MCF 10A (cell line): ENCODE results near the gene PXMP2. TPM values are rescaled to one million over a fixed set of nuclear protein-coding genes. Genes with fewer than 3 reads are reported as not detected.

Experiments
- BruUV-seq: library from RNA; stranded (reverse); fragments of 400-500 nt; replicated peaks from 2 replicates; lab custom pipeline; 2021; lab: Mats Ljungman, UMichigan
- CTCF ChIA-PET: fragments of 300-600 bp; sonication (Branson Sonifier 250); formaldehyde crosslinking; extraction: SDS; loops from one replicate; lab custom pipeline; 2021; ENCODE audit warnings: antibody characterized with exemption, inconsistent platforms; lab: Yijun Ruan, JAX
- POLR2A ChIA-PET: fragments of 300-600, 350-650 bp; sonication (Branson Sonifier 250); formaldehyde crosslinking; extraction: SDS; loops from one replicate; lab custom pipeline; 2020; ENCODE audit warnings: antibody characterized with exemption, inconsistent platforms; lab: Yijun Ruan, JAX
- DNase-seq: peaks from one replicate; pipeline ENCODE4 v3.0.0-alpha.2; 2018; ENCODE audit not compliant: unreplicated experiment
- H3K27ac Mint-ChIP-seq: one replicate; pipeline ENCODE4 v1.8.0; 2022; ENCODE audit warnings: mild to moderate bottlenecking, low read depth, mixed read lengths; ENCODE audit not compliant: unreplicated experiment
- H3K27me3 Mint-ChIP-seq: one replicate; pipeline ENCODE4 v1.8.0; 2022; ENCODE audit warnings: mixed read lengths; ENCODE audit not compliant: insufficient read depth, unreplicated experiment
- H3K36me3 Mint-ChIP-seq: one replicate; pipeline ENCODE4 v1.8.0; 2022; ENCODE audit warnings: mild to moderate bottlenecking, moderate library complexity, mixed read lengths; ENCODE audit not compliant: insufficient read depth, unreplicated experiment
- H3K4me1 Mint-ChIP-seq: one replicate; pipeline ENCODE4 v1.8.0; 2022; ENCODE audit warnings: mixed read lengths; ENCODE audit not compliant: insufficient read depth, unreplicated experiment
- H3K4me3 Mint-ChIP-seq: one replicate; pipeline ENCODE4 v1.8.0; 2022; ENCODE audit warnings: mild to moderate bottlenecking, moderate library complexity, mixed read lengths; ENCODE audit not compliant: unreplicated experiment
- H3K9me3 Mint-ChIP-seq: one replicate; pipeline ENCODE4 v1.8.0; 2022; ENCODE audit warnings: mixed read lengths; ENCODE audit not compliant: unreplicated experiment
- CTCF ChIP-seq: fragments of 200-600 bp; IDR thresholded peaks from one replicate; pipeline ENCODE4 v1.8.0; 2022; ENCODE audit warnings: antibody characterized with exemption, mild to moderate bottlenecking; ENCODE audit not compliant: unreplicated experiment
- intact Hi-C: fragments of 100-400 bp; cut with micrococcal nuclease; formaldehyde crosslinking; loops from 2 replicates; pipeline ENCODE4 v1.14.1; 2022
- total RNA-seq: library from RNA; stranded (reverse); gene quantifications from 2 replicates; pipeline ENCODE4 v1.2.3, GENCODE V29; 2022

The PXMP2 gene
- total RNA-seq, 1 experiment from 2014 or later: 28.1 TPM

GRCh38 chr12:132649226-132649945 is 38.0 kb upstream of the PXMP2 start:
- no peaks in the 10 kb centered on the region for H3K9me3 Mint-ChIP-seq
- POLR2A ChIA-PET: no interaction called here
- H3K27ac Mint-ChIP-seq: no peak overlapping the region
- CTCF ChIA-PET: no interaction called here
- no peaks in the 10 kb centered on the region for H3K27me3 Mint-ChIP-seq
- TF ChIP-seq CTCF: no peak
- DNase-seq: no peak
- intact Hi-C loops: no loop called here
- no TSS peak for BruUV-seq
- no peak overlapping the region for H3K4me3 Mint-ChIP-seq
- H3K36me3 Mint-ChIP-seq: peaks cover 49% of the 10 kb centered on the region
- no peaks in the 10 kb centered on the region for H3K4me1 Mint-ChIP-seq

GRCh38 chr12:132651444-132652100 is 35.8 kb upstream of the PXMP2 start:
- H3K36me3 Mint-ChIP-seq: peaks cover 55% of the 10 kb centered on the region
- no peak for TF ChIP-seq CTCF
- BruUV-seq: no TSS peak
- no peaks in the 10 kb centered on the region for H3K4me1 Mint-ChIP-seq
- ChIA-PET POLR2A (no interaction called here), CTCF (interaction anchor here (0.6 to 1.0 kb wide), 3 partner anchors 34 to 493 kb away, joined by 3 read pairs; no protein-coding TSS in a partner anchor)
- no peaks in the 10 kb centered on the region for H3K9me3 Mint-ChIP-seq
- H3K27me3 Mint-ChIP-seq: no peaks in the 10 kb centered on the region
- no peak overlapping the region for H3K27ac Mint-ChIP-seq
- H3K4me3 Mint-ChIP-seq: no peak overlapping the region
- intact Hi-C loops: no loop called here
- no peak for DNase-seq

- H3K27me3 Mint-ChIP-seq: no peaks in the 10 kb centered on the region
- H3K4me1 Mint-ChIP-seq: no peaks in the 10 kb centered on the region
- H3K9me3 Mint-ChIP-seq: no peaks in the 10 kb centered on the region
- peak overlapping the region; percentile 19 for H3K27ac Mint-ChIP-seq
- POLR2A ChIA-PET: no interaction called here
- no peak for DNase-seq
- intact Hi-C loops: no loop called here
- H3K36me3 Mint-ChIP-seq: peaks cover 60% of the 10 kb centered on the region
- no peak for TF ChIP-seq CTCF
- H3K4me3 Mint-ChIP-seq: no peak overlapping the region
- CTCF ChIA-PET: interaction anchor here (0.7 kb wide), 1 partner anchor 7 kb away, joined by 3 read pairs; no protein-coding TSS in a partner anchor
- BruUV-seq: no TSS peak
These were observed 33.7 kb upstream of the PXMP2 start for GRCh38 chr12:132653567-132654290.
